Kidney (tissue), 14 donors: ENCODE results near the gene DDX4. TPM values are rescaled to one million over a fixed set of nuclear protein-coding genes. Genes with fewer than 3 reads are reported as not detected.

Experiments used
- DNase-seq, 5 donors: peaks; one replicate each; pipeline ENCODE4 v3.0.0-alpha.2; 2013 to 2020
- FAIRE-seq: peaks from 2 replicates; lab custom pipeline; 2012; peaks lifted over from hg19 to GRCh38; lab: Jason Lieb, UNC
- H3K27ac ChIP-seq, 2 donors: one replicate each; pipeline ENCODE4 v1.7.0; 2013; ENCODE audit warnings: low read depth in 2 of 2, low read length in 2 of 2, inconsistent platforms in 1 of 2
- H3K27me3 ChIP-seq: one replicate; pipeline ENCODE4 v1.7.1; 2013; ENCODE audit warnings: low read length, inconsistent platforms; ENCODE audit not compliant: control insufficient read depth, insufficient read depth
- H3K36me3 ChIP-seq, 3 donors: one replicate each; pipeline versions ENCODE4 v1.7.0 to v1.7.1; 2013; ENCODE audit warnings: low read length in 3 of 3, control low read depth in 1 of 3, inconsistent platforms in 1 of 3; ENCODE audit not compliant: insufficient read depth in 3 of 3, control insufficient read depth in 2 of 3
- H3K4me1 ChIP-seq, 3 donors: one replicate each; pipeline versions ENCODE4 v1.7.0 to v1.7.1; 2013; ENCODE audit warnings: low read length in 3 of 3, inconsistent platforms in 1 of 3, low read depth in 1 of 3; ENCODE audit not compliant: control insufficient read depth in 2 of 3, insufficient read depth in 2 of 3
- H3K4me3 ChIP-seq, 3 donors: one replicate each; pipeline versions ENCODE4 v1.7.0 to v1.8.1; 2013; ENCODE audit warnings: low read length in 3 of 3, control low read depth in 1 of 3, inconsistent platforms in 1 of 3
- H3K9ac ChIP-seq, 3 donors: one replicate each; pipeline versions ENCODE4 v1.7.0 to v1.7.1; 2013; ENCODE audit warnings: low read length in 3 of 3, control low read depth in 1 of 3, inconsistent platforms in 1 of 3
- H3K9me3 ChIP-seq, 3 donors: one replicate each; pipeline versions ENCODE4 v1.7.0 to v1.7.1; 2013; ENCODE audit warnings: low read length in 3 of 3, control low read depth in 1 of 3, inconsistent platforms in 1 of 3; ENCODE audit not compliant: control insufficient read depth in 2 of 3, insufficient read depth in 1 of 3
- intact Hi-C: fragments of 100-400 bp; cut with DNase I; formaldehyde crosslinking; loops from one replicate; pipeline ENCODE4 v1.11.1; 2022
- polyA plus RNA-seq: library from polyadenylated mRNA; stranded (reverse); fragments of 350-450 nt; fragmentation: Illumina TruSeq; extraction: RNeasy Lipid Tissue Mini Kit (QIAGEN cat#74804); gene quantifications from one replicate; pipeline ENCODE4 v1.2.3, GENCODE V29; 2014; ENCODE audit warnings: low read depth, low replicate concordance; ENCODE audit not compliant: insufficient read depth
- total RNA-seq: library from RNA; stranded (reverse); fragmentation: NEBNext Ultra II Directional; extraction: Animal tissue kit (Norgen Biotek cat#: 25700); gene quantifications from one replicate; pipeline ENCODE4 v1.2.1, GENCODE V29; 2021
- TF ChIP-seq, protein P1 (sequence below): IDR thresholded peaks from 3 replicates; pipeline ENCODE4 v1.5.1; 2012; ENCODE audit warnings: mild to moderate bottlenecking, moderate library complexity, borderline replicate concordance; ENCODE audit not compliant: insufficient read depth; ENCODE audit errors: extremely low read depth
- donor health status: control.
- donor health status: control.
- donor health status: control.
- donor health status: control.
- donor health status: control.
- donor health status: DM: yes; HTN: yes; CAD: no.
- donor health status: Normal renal cell carcinoma (clear cell type).

DDX4 gene
- total and polyA plus RNA-seq, 2 donors from 2014 or later = not detected

DNA sequence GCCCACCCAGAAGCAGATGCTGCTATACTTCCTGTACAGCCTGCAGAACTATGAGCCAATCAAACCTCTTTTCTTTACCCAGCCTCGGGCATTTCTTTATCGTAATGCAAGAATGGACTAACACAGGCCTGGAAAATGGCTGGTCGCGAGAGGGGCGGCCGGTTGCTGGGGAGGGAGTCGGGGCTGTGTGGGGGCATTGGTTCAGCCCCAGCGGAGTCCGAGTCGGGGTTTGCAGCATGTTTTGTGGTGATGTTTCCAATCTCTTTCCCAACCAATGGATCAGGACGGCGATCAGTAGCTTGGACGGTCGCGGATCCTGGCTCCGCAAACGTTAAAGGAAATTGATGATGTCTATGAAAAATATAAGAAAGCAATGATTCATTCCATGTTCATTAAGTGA is 94.6 kb downstream of the DDX4 start:
- FAIRE-seq (no peak), DNase-seq (no peak)
- H3K9ac ChIP-seq = no peak overlapping the region
- TF ChIP-seq, protein P1, sequence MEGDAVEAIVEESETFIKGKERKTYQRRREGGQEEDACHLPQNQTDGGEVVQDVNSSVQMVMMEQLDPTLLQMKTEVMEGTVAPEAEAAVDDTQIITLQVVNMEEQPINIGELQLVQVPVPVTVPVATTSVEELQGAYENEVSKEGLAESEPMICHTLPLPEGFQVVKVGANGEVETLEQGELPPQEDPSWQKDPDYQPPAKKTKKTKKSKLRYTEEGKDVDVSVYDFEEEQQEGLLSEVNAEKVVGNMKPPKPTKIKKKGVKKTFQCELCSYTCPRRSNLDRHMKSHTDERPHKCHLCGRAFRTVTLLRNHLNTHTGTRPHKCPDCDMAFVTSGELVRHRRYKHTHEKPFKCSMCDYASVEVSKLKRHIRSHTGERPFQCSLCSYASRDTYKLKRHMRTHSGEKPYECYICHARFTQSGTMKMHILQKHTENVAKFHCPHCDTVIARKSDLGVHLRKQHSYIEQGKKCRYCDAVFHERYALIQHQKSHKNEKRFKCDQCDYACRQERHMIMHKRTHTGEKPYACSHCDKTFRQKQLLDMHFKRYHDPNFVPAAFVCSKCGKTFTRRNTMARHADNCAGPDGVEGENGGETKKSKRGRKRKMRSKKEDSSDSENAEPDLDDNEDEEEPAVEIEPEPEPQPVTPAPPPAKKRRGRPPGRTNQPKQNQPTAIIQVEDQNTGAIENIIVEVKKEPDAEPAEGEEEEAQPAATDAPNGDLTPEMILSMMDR = no peak
- no peak overlapping the region for H3K4me3 ChIP-seq
- no peaks in the 10 kb centered on the region for H3K27me3 ChIP-seq
- no peaks in the 10 kb centered on the region for H3K36me3 ChIP-seq
- no peak overlapping the region for H3K27ac ChIP-seq
- no peaks in the 10 kb centered on the region for H3K4me1 ChIP-seq
- no peaks in the 10 kb centered on the region for H3K9me3 ChIP-seq
- intact Hi-C loops = no loop called here

DNA sequence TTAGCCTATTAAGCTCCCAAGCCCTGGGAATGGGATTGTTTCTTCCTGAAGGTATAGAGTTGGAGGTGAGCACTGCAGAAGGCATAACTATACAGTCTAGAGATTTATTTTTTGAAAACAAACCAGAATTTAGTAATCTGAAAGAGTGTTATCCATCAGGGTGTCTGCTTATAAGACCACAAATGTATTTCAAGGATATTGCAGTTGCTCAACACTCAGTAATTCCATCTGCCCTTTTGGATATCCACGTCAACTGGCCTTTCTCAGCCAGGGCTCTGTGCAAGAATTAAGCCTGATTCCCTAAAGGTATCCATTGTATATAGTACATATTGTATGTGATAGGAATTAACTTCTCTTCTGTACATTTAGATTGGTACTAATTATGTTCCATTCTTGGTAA is 98.3 kb downstream of the DDX4 start:
- H3K27ac ChIP-seq = no peak overlapping the region
- intact Hi-C loops = no loop called here
- FAIRE-seq = no peak
- TF ChIP-seq, protein P1 = no peak
- no peaks in the 10 kb centered on the region for H3K36me3 ChIP-seq
- H3K4me3 ChIP-seq = no peak overlapping the region
- no peaks in the 10 kb centered on the region for H3K9me3 ChIP-seq
- no peaks in the 10 kb centered on the region for H3K27me3 ChIP-seq
- DNase-seq = no peak
- no peak overlapping the region for H3K9ac ChIP-seq
- H3K4me1 ChIP-seq = no peaks in the 10 kb centered on the region

DNA sequence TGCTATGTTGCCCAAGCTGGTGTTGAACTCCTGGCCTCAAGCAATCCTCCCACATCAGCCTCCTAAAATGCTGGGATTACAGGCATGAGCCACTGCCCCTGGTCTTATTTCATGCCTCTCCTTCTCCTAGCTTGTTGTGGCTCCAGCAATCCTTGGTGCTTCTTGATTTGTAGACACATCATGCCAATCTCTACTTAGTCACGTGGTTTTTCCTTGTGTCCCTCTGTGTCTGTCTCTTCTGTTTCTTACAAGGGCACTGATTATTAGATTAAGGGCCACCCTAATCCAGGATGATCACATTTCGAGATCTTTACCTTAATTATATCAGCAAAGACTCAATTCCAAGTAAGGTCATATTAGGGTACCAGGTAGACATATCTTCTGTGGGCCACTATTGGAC is 104.1 kb downstream of the DDX4 start:
- peaks cover 0 to 7% (median 0%) of the 10 kb centered on the region in 3 donors for H3K9me3 ChIP-seq
- DNase-seq = no peak
- no peak for FAIRE-seq
- H3K27me3 ChIP-seq = no peaks in the 10 kb centered on the region
- no peak overlapping the region for H3K9ac ChIP-seq
- H3K4me1 ChIP-seq = no peaks in the 10 kb centered on the region
- H3K36me3 ChIP-seq = no peaks in the 10 kb centered on the region
- H3K4me3 ChIP-seq = no peak overlapping the region
- no peak overlapping the region for H3K27ac ChIP-seq
- TF ChIP-seq, protein P1 = no peak
- intact Hi-C loops = no loop called here

DNA sequence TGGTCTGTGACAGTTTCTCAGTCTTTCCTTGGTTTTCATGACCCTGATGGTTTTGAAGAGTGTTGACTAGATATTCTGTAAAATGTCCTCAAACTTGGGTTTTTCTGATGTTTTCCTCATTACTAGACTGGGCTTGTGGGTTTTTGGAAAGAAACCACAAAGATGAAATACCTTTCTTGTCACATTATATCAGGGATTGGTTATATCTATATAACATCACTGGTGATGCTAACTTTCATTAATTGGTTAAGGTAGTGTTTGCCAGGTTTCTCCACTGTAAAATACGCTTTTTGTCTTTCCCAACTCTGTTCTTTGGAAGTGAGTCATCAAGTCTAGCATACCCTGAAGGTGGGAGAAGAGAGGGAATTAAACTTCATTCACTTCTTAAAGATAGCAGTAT is 110.0 kb downstream of the DDX4 start:
- intact Hi-C loops = no loop called here
- FAIRE-seq = no peak
- TF ChIP-seq, protein P1 = no peak
- Histone ChIP-seq H3K9me3 (peaks cover 0 to 7% (median 0%) of the 10 kb centered on the region in 3 donors), H3K27me3 (no peaks in the 10 kb centered on the region), H3K4me3 (no peak overlapping the region), H3K9ac (no peak overlapping the region), H3K4me1 (no peaks in the 10 kb centered on the region), H3K27ac (no peak overlapping the region), H3K36me3 (no peaks in the 10 kb centered on the region)
- no peak for DNase-seq
